GM08714 (cell line): ENCODE measurements around the gene BCOR.

ENCODE experiments used
- H3K4me3 ChIP-seq: fragments of 200-500 bp; sonication (Bioruptor generic); 2 replicates; pipeline ENCODE4 v1.5.1; 2014; ENCODE audit warnings: mild to moderate bottlenecking, low read length, inconsistent platforms
- ZNF274 ChIP-seq: IDR thresholded peaks from 2 replicates; pipeline ENCODE4 v1.6.1; 2012; ENCODE audit warnings: mild to moderate bottlenecking, low read depth, low read length

Gene BCOR

GRCh38 chrX:40088803-40089540, 8.8 kb downstream of the BCOR start:
- no peak overlapping the region for H3K4me3 ChIP-seq
- no peak for TF ChIP-seq ZNF274

DNA sequence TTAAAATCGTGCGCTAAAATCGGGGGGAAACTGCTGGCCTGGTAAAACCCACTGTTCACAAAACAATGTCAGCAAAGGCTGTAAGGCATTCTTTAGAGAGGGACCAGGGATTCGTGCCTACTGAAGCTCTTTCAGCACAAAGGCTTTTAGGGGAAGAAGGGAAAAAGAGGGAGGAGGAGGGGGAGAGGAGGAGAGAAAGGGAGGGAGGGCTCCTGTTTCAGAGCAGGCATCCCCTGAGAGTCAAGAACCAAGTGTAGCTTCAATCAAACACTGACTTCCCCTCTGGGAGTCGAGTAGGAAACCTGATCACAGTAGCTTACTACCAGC, 9.5 kb downstream of the BCOR start:
- no peak for TF ChIP-seq ZNF274
- H3K4me3 ChIP-seq, result no peak overlapping the region

DNA sequence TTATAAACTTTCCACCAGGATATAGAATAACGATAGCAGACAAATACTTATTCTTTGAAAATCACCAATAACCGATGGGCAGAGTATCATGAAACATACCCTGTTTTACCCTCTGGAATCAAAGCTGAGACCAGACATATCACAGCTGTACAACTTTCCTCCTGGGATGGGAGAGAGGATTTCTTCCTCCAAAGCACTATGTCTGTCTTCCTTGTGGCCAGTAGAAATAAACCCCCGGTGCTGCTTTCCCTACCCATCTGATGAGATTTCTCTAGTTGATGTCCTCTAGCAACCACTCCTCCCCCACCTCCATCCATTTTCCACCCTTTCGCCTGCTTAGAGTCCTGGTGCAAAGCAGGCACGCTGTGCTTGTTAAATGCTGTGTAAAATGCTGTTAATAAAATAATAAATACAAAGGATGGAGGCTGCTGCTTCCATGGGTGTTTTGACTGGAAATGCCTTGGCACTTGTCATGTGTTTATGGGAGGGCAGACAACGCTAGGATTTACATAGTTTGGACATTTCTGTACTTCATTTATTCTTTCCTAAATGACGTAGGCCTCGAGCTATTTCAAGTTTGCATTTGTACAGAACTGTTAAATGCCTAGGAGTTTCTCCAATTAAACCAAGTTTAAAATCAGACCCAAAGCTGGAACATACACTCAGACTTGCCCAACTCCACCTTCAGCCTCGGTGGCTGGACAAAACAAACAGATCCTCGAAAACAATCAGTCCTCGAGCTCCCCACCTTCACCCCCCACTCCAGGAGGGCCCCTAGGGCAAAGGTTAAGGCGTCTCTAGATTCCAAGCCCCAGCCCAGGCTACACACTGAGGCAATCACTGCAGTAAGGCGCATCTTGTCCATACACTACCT, 10.1 kb downstream of the BCOR start:
- no peak overlapping the region for H3K4me3 ChIP-seq
- TF ChIP-seq ZNF274, result no peak

- H3K4me3 ChIP-seq, result no peak overlapping the region
- TF ChIP-seq ZNF274, result no peak
Measured at GRCh38 chrX:40086569-40087335, 11.0 kb downstream of the BCOR start.

DNA sequence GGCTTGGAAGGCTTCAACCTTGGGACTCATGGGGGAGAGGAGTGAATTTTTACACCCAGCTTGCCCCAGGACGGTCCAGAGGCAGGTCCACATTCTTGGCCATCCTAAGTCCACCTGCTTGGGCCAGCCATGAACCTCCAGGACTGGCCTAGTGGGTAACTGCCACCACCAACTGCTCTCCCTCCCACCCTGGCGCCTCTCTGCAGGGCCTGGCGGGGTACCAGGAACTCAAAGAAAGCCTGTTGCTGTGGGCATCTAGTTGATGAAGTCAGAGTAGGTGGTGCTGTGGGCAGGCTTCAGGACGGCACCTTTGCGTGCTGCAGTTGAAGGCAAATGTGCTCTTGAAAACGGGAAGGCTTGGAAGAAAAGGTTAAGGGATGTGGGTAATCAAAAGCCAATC, 12.0 kb downstream of the BCOR start:
- no peak overlapping the region for H3K4me3 ChIP-seq
- no peak for TF ChIP-seq ZNF274

DNA sequence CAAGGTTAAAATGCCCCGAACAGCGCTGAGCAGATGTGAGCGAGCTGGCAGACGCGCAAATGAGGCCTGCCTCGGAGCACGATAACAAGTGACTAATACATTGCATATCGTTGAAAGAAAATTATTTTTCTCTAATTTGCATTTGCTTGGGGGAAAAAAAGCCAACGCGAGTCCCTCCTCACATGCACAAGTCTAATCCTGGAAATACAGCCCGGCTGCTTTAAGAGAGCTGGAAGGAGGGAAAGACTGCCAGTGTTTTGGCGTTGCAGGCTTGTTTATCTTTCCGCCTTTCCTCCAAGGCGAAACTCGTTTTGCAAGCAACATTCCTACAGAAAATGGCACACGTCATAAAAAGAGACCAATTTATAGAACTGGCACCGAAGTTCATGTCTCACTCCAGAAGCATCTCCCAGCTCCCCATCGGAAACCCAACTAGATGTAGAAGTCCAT, 12.6 kb downstream of the BCOR start:
- H3K4me3 ChIP-seq, result no peak overlapping the region
- TF ChIP-seq ZNF274, result no peak

GRCh38 chrX:40084471-40085101, 13.2 kb downstream of the BCOR start:
- H3K4me3 ChIP-seq, result no peak overlapping the region
- TF ChIP-seq ZNF274, result no peak

GRCh38 chrX:40083979-40084359, 13.8 kb downstream of the BCOR start:
- no peak overlapping the region; the same call in 1 of the 2 replicates for H3K4me3 ChIP-seq
- no peak for TF ChIP-seq ZNF274

DNA sequence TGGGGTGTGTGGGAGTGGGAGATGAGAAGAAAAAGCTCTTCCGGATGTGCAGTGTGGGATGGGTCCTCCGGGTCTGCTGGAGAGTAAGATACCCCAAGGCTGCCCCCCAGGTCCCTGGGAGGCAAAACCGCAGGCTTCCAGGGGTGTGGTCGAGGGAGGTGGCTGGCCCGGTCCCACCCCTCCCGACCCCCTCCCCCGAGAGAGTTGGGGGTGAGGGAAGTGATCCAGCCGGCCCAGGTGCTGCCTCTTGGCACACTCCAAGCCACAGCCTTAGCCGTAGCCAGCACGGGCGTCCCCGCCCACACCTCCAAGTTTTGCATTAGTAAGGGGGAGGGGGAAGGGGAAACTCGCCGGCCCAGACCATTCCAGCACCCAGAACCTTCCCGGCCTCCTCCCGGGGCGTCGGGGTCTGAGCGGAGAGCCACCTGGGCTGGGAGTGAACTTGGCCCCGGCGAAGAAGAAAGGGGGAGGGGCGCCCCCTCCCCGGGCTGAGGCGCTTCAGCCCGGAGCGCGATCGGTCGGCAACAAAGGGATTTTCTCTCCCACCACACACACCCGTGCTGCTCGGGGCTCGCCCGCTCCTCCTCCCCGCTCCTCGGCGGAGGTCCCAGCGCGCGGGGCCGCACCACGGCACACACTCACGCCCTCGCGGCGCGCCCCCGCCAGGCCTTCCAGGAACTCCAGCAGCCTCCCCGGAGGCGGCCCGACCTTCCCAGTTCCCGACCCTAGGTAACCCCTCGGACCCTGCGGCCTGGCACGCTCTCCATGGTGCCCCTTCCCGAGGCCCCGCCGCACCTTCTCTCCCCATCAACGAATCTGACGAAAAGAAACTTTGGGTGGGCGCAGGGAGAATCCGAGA, 14.4 kb downstream of the BCOR start:
- H3K4me3 ChIP-seq, result no peak overlapping the region; the same call in 1 of the 2 replicates
- TF ChIP-seq ZNF274, result no peak

- no peak overlapping the region for H3K4me3 ChIP-seq
- no peak for TF ChIP-seq ZNF274
Measured at GRCh38 chrX:40082447-40083119, 15.2 kb downstream of the BCOR start.

GRCh38 chrX:40081679-40082068, 16.1 kb downstream of the BCOR start:
- no peak for TF ChIP-seq ZNF274
- no peak overlapping the region for H3K4me3 ChIP-seq

GRCh38 chrX:40080894-40081678, 16.7 kb downstream of the BCOR start:
- TF ChIP-seq ZNF274, result no peak
- no peak overlapping the region for H3K4me3 ChIP-seq
